NB4 (cell line): ENCODE data around the gene C1QTNF6.

Experiments
- CTCF ChIP-seq: IDR thresholded peaks from one replicate; pipeline ENCODE4 v1.5.1; 2012; ENCODE audit warnings: low read depth, low read length
- MYC ChIP-seq: IDR thresholded peaks from 2 replicates; pipeline ENCODE4 v1.6.1; 2011; ENCODE audit warnings: low read depth, low read length
- POLR2A ChIP-seq: IDR thresholded peaks from 2 replicates; pipeline ENCODE4 v1.6.1; 2011; ENCODE audit warnings: mild to moderate bottlenecking; ENCODE audit not compliant: insufficient read length; ENCODE audit errors: extremely low read depth

GRCh38 chr22:37153901-37154300 is 34.1 kb downstream of the C1QTNF6 start:
- TF ChIP-seq CTCF, result no peak
- TF ChIP-seq POLR2A, result no peak
- TF ChIP-seq MYC, result no peak
